NCI-H526 (cell line): ENCODE results near the gene KRTAP20-4.

Source experiments
- DNase-seq, 2 experiments: peaks; one replicate each; lab custom pipeline; 2025; lab: John Stamatoyannopoulos, UW

The KRTAP20-4 gene

DNA sequence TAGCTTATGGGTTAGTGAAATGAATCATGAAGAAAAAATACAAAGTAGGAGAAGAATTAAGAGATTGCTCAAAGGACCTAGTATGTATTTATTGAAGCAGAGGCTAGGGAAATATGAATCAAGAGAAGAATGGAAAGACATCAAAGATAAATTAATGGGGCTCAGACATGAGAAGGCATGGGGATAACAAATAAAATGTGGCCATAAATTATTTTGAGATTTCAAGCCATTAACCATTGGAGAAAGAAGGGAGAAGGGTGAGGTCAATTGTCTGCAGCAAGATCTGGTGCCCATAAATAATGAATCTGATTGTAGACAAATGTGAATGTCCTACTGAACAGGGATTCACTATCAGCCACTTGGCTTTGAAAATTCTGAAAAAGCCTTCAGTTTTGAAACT is 32.5 kb downstream of the KRTAP20-4 start:
- DNase-seq = no peak

DNA sequence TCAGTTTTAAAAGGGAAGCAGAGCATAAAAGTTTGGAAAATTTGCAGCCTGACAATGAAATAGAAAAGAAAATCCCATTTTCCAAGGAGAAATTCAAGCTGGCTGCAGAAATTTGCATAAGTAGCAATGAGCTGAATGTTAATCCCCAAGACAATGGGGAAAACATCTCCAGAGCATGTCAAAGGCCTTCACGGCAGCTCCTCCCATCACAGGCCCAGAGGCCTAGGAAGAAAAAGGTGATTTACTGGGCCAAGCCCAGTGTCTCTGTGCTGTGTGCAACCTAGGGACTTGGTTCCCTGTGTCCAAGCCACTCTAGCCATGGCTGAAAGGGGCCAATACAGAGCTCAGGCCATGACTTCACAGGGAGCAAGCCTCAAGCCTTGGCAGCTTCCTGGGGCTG is 48.3 kb downstream of the KRTAP20-4 start:
- no peak for DNase-seq
